Keratinocyte (primary cell): ENCODE data around the gene EFNB2.

Experiments used
- EZH2 ChIP-seq: IDR thresholded peaks from one replicate; pipeline ENCODE4 v1.6.1; 2012; ENCODE audit warnings: inconsistent platforms, mild to moderate bottlenecking, low read length, moderate library complexity
- TF ChIP-seq, protein P1 (sequence below), 3 experiments: IDR thresholded peaks in 1 of 3; conservative IDR thresholded peaks in 1 of 3; optimal IDR thresholded peaks in 1 of 3; 2 replicates in 2 of 3; 3 replicates in 1 of 3; pipeline versions ENCODE3 to v1.5.1; 2011; ENCODE audit warnings: low read length in 3 of 3, mild to moderate bottlenecking in 3 of 3, moderate library complexity in 2 of 3, control low read depth in 1 of 3, inconsistent platforms in 1 of 3; ENCODE audit not compliant: insufficient read depth in 2 of 3; ENCODE audit errors: extremely low read depth in 1 of 3

DNA sequence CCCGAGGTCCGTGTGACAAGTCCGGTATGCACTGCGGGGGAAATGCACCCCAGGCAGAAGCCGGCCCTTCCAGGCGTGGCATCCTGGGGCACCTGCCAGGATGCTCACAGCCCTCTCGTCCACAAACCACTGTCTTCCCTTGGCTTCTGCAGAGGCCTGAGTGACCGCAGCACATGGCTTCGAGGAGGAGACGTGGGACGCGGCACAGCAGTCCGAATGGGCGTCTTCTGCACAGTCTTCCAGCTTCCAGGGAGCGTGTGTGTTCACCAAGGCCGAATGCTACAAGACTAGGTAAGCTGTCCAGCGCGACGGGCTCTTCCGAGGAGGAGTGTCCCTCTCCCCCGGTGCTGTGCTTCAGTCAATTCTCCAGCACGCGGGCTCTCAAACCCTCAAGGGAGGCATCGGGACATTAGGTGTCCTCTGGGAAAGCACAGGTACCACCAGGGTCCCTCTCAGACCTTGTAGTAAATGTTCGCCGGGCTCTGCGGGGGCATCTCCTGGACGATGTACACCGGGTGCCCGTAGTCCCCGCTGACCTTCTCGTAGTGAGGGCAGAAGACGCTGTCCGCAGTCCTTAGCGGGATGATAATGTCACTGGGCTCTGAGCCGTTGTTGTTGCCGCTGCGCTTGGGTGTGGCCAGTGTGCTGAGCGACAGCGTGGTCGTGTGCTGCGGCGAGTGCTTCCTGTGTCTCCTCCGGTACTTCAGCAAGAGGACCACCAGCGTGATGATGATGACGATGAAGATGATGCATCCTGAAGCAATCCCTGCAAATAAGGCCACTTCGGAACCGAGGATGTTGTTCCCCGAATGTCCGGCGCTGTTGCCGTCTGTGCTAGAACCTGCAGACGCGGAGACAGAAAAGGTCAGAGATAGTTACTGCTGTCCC lies 42.6 kb downstream of the EFNB2 start:
- TF ChIP-seq, protein P1, sequence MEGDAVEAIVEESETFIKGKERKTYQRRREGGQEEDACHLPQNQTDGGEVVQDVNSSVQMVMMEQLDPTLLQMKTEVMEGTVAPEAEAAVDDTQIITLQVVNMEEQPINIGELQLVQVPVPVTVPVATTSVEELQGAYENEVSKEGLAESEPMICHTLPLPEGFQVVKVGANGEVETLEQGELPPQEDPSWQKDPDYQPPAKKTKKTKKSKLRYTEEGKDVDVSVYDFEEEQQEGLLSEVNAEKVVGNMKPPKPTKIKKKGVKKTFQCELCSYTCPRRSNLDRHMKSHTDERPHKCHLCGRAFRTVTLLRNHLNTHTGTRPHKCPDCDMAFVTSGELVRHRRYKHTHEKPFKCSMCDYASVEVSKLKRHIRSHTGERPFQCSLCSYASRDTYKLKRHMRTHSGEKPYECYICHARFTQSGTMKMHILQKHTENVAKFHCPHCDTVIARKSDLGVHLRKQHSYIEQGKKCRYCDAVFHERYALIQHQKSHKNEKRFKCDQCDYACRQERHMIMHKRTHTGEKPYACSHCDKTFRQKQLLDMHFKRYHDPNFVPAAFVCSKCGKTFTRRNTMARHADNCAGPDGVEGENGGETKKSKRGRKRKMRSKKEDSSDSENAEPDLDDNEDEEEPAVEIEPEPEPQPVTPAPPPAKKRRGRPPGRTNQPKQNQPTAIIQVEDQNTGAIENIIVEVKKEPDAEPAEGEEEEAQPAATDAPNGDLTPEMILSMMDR (optimal IDR thresholded peaks at IDR 0.05 in 1 of 3, IDR thresholded peaks at IDR 0.05 in 1 of 3, conservative IDR thresholded peaks at IDR 0.05 in 1 of 3; ENCODE audit: extremely low read depth in 1 of 3, insufficient read depth in 2 of 3, low read length in 3 of 3) = no peak
- no peak for TF ChIP-seq EZH2
